Measurements from ENCODE around the gene GFPT1.

The GFPT1 gene

DNA sequence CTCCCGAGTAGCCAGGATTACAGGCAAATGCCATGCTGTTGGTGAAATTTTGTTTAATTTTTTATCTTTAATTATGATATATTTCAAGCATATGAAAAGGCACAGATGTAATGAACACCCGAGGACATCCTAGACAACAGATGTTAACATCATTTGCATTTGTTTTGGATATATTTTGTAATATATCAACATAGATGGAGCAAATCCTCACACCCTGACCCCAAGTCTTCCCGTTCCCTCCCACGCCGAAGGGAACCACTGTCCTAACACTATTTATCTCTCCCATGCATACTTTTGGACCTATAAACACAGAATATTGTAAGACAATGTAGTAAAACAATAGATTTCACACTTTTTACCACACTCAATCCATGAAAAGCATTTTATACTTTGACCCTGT is 99.5 kb downstream of the GFPT1 start:
- no peak for DNase-seq

DNA sequence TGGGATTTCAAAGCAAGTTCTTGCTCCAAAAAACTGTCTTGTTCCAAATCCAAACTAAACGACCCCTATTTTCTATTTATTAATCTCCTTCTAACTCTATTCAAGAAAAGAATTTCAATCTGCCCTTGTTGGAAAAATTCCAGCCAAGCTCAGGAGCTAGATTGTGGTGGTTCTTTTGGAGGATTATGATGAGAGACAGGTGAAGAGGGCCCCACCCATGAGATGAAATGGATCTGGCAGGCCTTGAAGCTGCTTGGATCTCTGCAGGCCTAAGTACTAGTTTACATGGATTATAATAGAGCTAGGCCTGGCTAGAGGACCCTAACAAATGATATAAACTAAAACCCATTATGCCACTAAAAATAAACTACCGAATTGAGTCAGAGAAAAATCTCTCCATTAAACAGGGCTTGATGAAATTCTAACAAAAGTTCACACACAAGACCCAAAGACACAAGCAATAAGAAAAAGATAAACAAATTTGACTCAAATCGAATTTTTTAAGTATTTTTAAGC is 101.6 kb downstream of the GFPT1 start:
- DNase-seq: no peak

DNA sequence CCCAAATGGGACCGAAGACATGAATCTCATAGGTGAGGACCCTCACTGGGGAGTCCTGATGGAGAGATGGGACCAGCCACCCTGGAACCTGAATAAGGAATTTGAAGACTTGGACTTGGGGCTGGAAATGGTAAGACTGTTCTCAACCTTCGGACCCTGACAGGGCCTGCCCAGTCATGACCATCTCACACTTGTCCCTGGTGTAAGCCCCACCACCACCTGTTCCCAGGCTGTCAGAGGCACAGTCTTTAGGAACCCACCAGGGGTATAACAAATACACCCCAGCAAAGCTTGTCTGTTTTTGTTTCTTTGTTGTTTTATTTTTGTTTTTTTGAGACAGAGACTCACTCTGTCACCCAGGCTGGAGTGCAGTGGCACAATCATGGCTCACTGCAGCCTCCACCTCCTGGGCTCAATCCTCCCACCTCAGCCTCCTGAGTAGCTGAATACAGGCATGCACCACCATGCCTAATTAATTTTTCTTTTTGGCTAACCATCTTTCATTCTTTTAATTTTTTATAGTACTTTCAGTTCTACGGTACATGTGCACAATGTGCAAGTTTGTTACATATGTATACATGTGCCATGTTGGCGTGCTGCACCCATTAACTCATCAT is 106.1 kb downstream of the GFPT1 start:
- no peak for DNase-seq

DNA sequence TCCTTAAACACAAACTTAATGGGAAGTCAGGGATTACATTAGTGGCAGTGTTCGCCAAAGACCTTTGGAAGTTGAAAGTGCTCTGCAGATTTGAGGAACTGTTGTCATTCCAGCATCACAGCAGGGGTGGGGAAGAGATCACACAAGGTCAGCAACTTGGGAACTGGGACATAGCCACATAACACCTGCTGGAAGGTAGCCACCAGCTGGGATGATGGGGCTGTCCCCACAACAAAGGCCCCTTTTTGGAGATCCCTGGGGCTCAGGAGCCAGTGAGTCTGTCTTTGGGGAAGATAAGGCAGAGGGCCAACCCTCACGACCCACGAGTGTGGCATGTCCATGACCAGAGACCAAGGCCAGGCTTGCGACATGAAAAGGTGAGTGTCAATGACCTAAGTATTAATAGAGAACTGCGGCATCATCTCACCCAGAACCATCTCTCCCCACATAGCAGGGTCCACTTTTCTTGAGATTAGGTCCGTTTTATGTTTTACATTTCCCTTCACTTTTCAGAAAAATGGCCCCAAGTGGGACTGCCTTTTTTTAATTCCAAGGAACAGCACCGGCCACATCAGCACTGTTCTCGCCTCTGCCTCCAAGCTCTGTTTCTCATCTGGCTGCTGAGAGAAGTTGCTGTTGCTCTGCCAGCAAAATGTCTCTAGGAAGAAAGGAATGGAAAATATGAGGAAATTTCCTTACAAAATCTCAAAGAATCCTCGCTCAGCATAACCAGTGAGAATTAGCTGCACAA is 106.9 kb downstream of the GFPT1 start:
- no peak for DNase-seq

DNA sequence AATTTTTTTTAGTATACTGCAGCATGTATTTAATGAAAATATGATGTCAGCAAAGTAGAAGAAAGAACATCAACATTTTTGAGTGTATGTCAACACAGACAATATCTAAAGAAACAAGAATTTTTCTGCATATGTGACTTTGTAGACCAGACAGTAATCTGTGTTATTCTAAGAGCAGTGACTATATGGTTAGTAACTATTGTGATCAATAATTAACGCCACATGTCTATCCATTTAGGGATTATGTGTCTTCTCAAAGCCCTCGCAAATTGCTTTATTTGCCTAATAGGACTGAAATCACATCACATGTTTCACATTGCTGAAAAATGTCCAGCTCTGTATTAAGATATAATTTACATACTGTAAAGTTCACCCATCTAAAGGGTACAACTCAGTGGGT is 107.8 kb downstream of the GFPT1 start:
- no peak for DNase-seq

DNA sequence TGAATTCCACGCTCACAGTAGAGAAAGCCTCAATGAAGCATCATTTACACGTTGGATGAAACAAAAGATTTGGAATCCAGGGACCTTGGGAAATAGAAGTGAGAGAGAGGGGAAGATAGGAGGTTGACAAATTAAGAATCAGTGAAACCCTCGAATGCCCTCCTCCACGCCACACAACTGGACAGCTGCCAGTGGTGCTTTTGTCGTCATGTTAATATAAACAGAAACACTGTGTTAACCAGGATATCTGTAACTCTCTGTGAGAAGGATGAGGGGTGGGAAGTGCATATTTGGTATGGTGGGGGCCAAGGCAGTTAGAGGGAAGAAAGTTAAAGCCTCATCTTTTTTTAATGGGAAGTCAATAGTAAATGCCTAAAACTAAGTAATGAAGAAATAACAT is 108.7 kb downstream of the GFPT1 start:
- DNase-seq: no peak

DNA sequence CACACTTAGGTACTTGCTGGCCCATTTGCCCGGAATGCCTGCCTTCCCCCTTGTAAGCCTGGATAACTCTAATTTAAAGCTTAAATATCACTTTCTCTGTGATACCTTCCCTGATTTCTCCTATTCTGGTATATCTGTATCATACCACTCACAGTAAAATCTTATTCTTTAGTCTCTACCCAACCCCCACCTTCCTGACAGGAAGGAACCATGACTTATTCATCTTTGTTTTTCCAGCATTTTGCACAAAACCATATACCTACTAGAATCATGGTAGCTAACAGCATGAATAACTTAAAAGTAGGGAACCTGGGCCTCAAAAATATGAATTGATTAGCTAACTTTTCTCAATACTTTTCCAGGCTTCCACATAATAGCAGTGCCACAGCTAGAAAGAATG is 111.5 kb downstream of the GFPT1 start:
- no peak for DNase-seq

DNA sequence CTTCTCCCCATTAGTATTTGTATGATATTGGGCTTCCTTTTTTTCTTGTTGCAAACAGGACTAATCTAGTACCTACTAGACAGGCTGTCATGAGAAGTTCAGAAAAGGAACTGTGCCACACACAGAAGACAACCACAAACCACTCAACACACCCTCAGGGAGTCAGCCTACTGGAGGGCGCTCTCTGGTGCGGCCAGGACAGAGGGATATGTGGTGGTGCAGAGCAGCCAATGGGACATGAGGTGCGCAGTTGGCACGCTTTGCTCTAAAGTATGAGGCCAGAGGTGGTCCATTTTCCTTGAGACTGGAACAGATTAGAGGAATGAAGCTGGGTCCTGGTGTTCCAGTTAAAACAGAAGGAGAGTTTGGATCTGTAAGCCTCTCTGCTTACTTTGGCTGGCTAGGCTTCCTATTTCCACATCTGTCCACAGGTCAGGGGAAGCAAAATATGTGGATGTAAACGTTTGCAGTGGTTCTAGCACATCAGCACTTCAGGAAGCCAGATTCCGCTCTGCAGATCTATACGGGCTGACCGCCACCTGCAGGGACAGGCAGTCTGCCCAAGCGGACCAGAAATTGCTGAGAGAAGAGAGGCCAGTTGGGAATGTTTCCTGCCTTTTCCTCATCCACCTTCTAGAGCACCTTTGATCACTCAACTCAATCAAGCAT is 114.1 kb downstream of the GFPT1 start:
- DNase-seq: no peak

DNA sequence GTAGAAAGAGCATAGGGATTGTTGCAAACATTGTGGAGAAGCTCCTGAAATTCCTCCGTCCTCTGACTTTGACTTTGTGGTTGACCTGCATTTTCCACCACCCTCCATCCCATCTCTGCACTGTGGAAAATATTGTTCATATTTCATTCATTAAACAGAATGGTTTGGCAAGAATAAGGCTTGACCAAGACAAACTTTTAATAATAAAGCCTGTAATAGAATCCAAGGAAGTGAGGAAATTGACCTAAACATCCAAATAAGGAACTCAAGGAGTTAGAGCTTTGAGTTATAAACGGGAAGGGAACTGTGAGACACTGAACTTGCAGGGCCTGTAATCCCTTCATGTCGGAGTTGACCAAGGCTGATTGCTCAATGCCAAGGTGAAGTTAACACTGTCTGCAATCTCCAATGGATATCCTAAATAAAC is 115.2 kb downstream of the GFPT1 start:
- no peak for DNase-seq

All from NCI-H2227 treated with DMSO at 0.1 percent for 48 hours (cell line).